ENCODE measurements around the gene LZTR1. TPM values are rescaled to one million over a fixed set of nuclear protein-coding genes. Genes with fewer than 3 reads are reported as not detected.

The LZTR1 gene
- total and polyA plus RNA-seq, 2 experiments from 2014 or later, result 9.2 to 39.9 TPM

GRCh38 chr22:21043860-21044535, 61.9 kb downstream of the LZTR1 start (continued):
- TF ChIP-seq NANOG (IDR thresholded peaks at IDR 0.05; ENCODE audit: borderline replicate concordance), result no peak
- TF ChIP-seq POLR2AphosphoS5 (IDR thresholded peaks at IDR 0.05; ENCODE audit: low read depth), result no peak
- no peak for TF ChIP-seq EZH2 (IDR thresholded peaks at IDR 0.05; ENCODE audit: low read depth, unreplicated experiment)
- no peak for TF ChIP-seq CREB1 (CRISPR knock-in tag; IDR thresholded peaks at IDR 0.05; ENCODE audit: low read depth)

- peaks cover 19% of the 10 kb centered on the region for H3K27me3 Mint-ChIP-seq (ENCODE audit: insufficient read depth, low read depth, poor library complexity)
- Histone ChIP-seq H3K4me2 (peak overlapping the region; percentile 72), H3F3A (replicated peaks; ENCODE audit: low read depth) (0 out of 2 replicates have a peak, but pooled peaks cover 4% of the 10 kb centered on the region), H3K4me3 (peak overlapping the region; percentile 91), H3K4me1 (ENCODE audit: insufficient read depth) (no peaks in the 10 kb centered on the region), H2AFZ (no peak overlapping the region; the same call in 1 of the 2 replicates), H3K79me2 (replicated peaks; ENCODE audit: insufficient read depth) (no peaks in the 10 kb centered on the region), H3K27me3 (ENCODE audit: insufficient read depth) (no peaks in the 10 kb centered on the region), H4K20me1 (replicated peaks; ENCODE audit: insufficient read depth) (no peaks in the 10 kb centered on the region), H3K9me2 (ENCODE audit: insufficient read depth) (no peaks in the 10 kb centered on the region), H3K27ac (ENCODE audit: low read depth) (no peak overlapping the region), H3K36me3 (ENCODE audit: insufficient read depth) (no peaks in the 10 kb centered on the region)
- H3K9me3 Mint-ChIP-seq, result no peaks in the 10 kb centered on the region
- no peak for TF ChIP-seq REST (IDR thresholded peaks at IDR 0.05; ENCODE audit: unreplicated experiment)
- TF ChIP-seq ETS1 (IDR thresholded peaks at IDR 0.05), result no peak
- no peak for TF ChIP-seq ZNF462 (CRISPR knock-in tag; IDR thresholded peaks at IDR 0.05)
- no peak for TF ChIP-seq ZNF331 (CRISPR knock-in tag; IDR thresholded peaks at IDR 0.05; ENCODE audit: low read depth)
- no peak for TF ChIP-seq CTCF (conservative IDR thresholded peaks at IDR 0.05; ENCODE audit: low read depth in 2 of 2)
- TF ChIP-seq CREB1 (CRISPR knock-in tag; IDR thresholded peaks at IDR 0.05; ENCODE audit: low read depth), result no peak
- TF ChIP-seq EZH2phosphoT487 (IDR thresholded peaks at IDR 0.05; ENCODE audit: unreplicated experiment), result no peak
- TF ChIP-seq ZNF114 (CRISPR knock-in tag; IDR thresholded peaks at IDR 0.05), result no peak
- no peaks in the 10 kb centered on the region for H3K36me3 Mint-ChIP-seq (ENCODE audit: low read depth)
- peaks cover 15% of the 10 kb centered on the region for H3K4me1 Mint-ChIP-seq
- peak; percentile 28 for DNase-seq (ENCODE audit: low spot score)
- ATAC-seq, result peak; percentile 23
- H3K4me3 Mint-ChIP-seq, result peak overlapping the region; percentile 88
- no peak overlapping the region for H3K27ac Mint-ChIP-seq
These were observed 63.0 kb downstream of the LZTR1 start for GRCh38 chr22:21044931-21045584.
